Tibial nerve (tissue), 3 donors: ENCODE results near the gene MRPS23.

Experiments
- POLR2A ChIP-seq, 2 donors: fragments of 450-650 bp; IDR thresholded peaks; one replicate each; pipeline ENCODE4 v1.6.1; 2017; ENCODE audit warnings: antibody characterized with exemption in 2 of 2, mild to moderate bottlenecking in 2 of 2, moderate library complexity in 2 of 2
- TF ChIP-seq, protein P1 (sequence below), 5 experiments: fragments of 200-600 bp in 3 of 5; fragments of 450-650 bp in 2 of 5; sonication (generic) in 3 of 5; IDR thresholded peaks; one replicate each; pipeline ENCODE4 v1.5.1; 2016 to 2019; ENCODE audit warnings: antibody characterized with exemption in 5 of 5, mild to moderate bottlenecking in 3 of 5, moderate library complexity in 2 of 5

DNA sequence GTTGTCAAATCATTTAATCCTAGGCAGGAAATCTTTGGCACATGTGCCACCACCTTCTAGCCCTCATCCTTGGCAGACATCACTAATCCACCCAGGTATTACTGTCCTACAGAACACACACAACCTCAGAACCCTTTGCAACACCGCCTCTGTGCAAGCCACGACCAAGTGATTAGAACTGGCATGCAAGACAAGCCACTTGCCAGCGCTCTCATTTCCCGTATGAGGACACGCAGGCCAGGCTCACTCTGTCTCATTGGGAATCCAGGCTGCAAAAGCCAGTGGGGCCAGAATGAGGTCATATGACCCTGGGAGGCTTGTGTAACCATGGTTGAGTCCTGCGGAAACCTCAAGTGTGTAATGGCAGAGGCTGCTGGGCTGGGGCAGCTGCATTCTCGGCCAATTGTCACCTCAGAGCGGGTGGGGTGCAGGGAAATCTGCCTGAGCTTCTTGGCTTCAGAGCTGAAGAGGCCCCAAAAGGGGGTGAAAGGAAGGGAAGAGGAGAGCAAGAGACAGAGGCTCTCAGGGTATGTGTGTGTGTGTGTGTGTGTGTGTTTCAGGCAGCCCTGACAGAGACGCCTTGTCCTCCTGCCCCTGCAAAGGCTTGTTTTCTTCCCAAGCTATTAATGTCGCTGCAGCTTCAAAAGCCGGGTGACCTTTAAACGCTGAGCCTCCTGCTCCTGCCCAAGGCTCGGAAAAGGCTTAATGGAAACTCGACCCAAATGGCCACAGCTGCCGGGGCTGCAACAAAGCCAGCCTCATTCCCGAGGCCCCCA is 43.2 kb upstream of the MRPS23 start:
- TF ChIP-seq POLR2A (IDR thresholded peaks at IDR 0.05) = no peak
- TF ChIP-seq, protein P1, sequence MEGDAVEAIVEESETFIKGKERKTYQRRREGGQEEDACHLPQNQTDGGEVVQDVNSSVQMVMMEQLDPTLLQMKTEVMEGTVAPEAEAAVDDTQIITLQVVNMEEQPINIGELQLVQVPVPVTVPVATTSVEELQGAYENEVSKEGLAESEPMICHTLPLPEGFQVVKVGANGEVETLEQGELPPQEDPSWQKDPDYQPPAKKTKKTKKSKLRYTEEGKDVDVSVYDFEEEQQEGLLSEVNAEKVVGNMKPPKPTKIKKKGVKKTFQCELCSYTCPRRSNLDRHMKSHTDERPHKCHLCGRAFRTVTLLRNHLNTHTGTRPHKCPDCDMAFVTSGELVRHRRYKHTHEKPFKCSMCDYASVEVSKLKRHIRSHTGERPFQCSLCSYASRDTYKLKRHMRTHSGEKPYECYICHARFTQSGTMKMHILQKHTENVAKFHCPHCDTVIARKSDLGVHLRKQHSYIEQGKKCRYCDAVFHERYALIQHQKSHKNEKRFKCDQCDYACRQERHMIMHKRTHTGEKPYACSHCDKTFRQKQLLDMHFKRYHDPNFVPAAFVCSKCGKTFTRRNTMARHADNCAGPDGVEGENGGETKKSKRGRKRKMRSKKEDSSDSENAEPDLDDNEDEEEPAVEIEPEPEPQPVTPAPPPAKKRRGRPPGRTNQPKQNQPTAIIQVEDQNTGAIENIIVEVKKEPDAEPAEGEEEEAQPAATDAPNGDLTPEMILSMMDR (IDR thresholded peaks at IDR 0.05) = peak in 1 of 5 experiments; percentile 8
